Measurements from ENCODE around the gene PRPS2. TPM values are rescaled to one million over a fixed set of nuclear protein-coding genes. Genes with fewer than 3 reads are reported as not detected.

The PRPS2 gene
- polyA plus RNA-seq, 1 donor from 2014 or later, result 4.7 TPM

DNA sequence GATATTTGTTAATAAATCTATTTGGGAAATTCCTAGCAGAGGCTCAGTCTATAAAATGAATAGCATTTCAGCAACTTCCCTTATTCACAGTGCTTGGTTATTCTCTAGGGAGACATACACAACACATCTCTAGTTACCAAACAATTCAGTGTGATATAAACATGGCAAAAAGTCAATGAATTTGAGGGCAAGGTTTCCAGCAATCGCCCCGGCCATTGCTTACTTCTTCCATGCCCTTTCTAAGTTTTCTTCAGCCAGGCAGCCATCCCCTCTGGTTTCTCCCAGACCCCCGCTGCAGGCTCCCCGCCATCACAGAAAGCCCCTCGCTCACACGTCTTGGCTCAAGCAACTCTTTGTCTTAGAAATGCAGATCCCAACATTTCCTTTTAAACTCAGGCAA, 80.0 kb downstream of the PRPS2 start:
- H2AFZ ChIP-seq (ENCODE audit: low read depth, low read length), result no peak overlapping the region
- no peak overlapping the region for H3K4me3 ChIP-seq (ENCODE audit: low read length)

DNA sequence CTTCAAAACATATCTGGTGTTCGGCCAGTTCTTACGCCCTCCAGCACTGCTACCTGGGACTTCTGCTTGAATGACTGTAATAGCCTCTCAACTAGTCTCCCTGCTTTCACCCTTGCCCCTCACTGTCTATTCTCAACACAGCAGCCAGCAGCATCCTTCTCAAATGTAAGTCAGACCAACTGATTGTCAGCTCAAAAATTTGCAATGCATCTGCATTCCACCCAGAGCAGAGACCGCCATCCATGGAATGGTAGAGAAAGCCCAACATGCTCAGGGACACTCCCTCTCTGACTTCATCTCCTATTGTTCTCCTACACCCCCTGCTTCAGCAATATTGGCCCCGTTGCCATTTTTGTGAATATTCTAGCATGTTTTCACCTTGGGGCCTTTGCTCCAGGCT, 81.5 kb downstream of the PRPS2 start:
- H3K9me2 ChIP-seq (ENCODE audit: insufficient read depth, low read length), result no peaks in the 10 kb centered on the region
- H3K36me3 ChIP-seq (ENCODE audit: insufficient read depth, low read length), result no peaks in the 10 kb centered on the region
- H3K4me2 ChIP-seq (ENCODE audit: low read length), result no peak overlapping the region
- no peaks in the 10 kb centered on the region for H3F3A ChIP-seq (ENCODE audit: insufficient read depth, low read length, poor library complexity, severe bottlenecking)
- no peak overlapping the region for H3K27ac ChIP-seq (ENCODE audit: low read length)
- no peak overlapping the region for H2AFZ ChIP-seq (ENCODE audit: low read depth, low read length)
- H3K4me3 ChIP-seq (ENCODE audit: low read length), result no peak overlapping the region
- no peaks in the 10 kb centered on the region for H4K20me1 ChIP-seq (ENCODE audit: insufficient read depth)
- no peaks in the 10 kb centered on the region for H3K79me2 ChIP-seq (replicated peaks; ENCODE audit: insufficient read depth, low read length)
- no peaks in the 10 kb centered on the region for H3K9me3 ChIP-seq (ENCODE audit: low read length)
- TF ChIP-seq, protein P1, sequence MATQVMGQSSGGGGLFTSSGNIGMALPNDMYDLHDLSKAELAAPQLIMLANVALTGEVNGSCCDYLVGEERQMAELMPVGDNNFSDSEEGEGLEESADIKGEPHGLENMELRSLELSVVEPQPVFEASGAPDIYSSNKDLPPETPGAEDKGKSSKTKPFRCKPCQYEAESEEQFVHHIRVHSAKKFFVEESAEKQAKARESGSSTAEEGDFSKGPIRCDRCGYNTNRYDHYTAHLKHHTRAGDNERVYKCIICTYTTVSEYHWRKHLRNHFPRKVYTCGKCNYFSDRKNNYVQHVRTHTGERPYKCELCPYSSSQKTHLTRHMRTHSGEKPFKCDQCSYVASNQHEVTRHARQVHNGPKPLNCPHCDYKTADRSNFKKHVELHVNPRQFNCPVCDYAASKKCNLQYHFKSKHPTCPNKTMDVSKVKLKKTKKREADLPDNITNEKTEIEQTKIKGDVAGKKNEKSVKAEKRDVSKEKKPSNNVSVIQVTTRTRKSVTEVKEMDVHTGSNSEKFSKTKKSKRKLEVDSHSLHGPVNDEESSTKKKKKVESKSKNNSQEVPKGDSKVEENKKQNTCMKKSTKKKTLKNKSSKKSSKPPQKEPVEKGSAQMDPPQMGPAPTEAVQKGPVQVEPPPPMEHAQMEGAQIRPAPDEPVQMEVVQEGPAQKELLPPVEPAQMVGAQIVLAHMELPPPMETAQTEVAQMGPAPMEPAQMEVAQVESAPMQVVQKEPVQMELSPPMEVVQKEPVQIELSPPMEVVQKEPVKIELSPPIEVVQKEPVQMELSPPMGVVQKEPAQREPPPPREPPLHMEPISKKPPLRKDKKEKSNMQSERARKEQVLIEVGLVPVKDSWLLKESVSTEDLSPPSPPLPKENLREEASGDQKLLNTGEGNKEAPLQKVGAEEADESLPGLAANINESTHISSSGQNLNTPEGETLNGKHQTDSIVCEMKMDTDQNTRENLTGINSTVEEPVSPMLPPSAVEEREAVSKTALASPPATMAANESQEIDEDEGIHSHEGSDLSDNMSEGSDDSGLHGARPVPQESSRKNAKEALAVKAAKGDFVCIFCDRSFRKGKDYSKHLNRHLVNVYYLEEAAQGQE (IDR thresholded peaks at IDR 0.05; ENCODE audit: borderline replicate concordance), result no peak
- TF ChIP-seq, protein P2, sequence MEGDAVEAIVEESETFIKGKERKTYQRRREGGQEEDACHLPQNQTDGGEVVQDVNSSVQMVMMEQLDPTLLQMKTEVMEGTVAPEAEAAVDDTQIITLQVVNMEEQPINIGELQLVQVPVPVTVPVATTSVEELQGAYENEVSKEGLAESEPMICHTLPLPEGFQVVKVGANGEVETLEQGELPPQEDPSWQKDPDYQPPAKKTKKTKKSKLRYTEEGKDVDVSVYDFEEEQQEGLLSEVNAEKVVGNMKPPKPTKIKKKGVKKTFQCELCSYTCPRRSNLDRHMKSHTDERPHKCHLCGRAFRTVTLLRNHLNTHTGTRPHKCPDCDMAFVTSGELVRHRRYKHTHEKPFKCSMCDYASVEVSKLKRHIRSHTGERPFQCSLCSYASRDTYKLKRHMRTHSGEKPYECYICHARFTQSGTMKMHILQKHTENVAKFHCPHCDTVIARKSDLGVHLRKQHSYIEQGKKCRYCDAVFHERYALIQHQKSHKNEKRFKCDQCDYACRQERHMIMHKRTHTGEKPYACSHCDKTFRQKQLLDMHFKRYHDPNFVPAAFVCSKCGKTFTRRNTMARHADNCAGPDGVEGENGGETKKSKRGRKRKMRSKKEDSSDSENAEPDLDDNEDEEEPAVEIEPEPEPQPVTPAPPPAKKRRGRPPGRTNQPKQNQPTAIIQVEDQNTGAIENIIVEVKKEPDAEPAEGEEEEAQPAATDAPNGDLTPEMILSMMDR (IDR thresholded peaks at IDR 0.05; ENCODE audit: poor library complexity, severe bottlenecking), result no peak
- no peak overlapping the region for H3K9ac ChIP-seq (ENCODE audit: low read length)
- no peaks in the 10 kb centered on the region for H3K27me3 ChIP-seq (ENCODE audit: insufficient read depth, low read depth, low read length)

More for the DNA sequence above, 80.0 kb downstream of the PRPS2 start:
- Histone ChIP-seq H3K4me2 (ENCODE audit: low read length) (no peak overlapping the region), H3F3A (ENCODE audit: insufficient read depth, low read length, poor library complexity, severe bottlenecking) (no peaks in the 10 kb centered on the region), H3K27me3 (ENCODE audit: insufficient read depth, low read depth, low read length) (no peaks in the 10 kb centered on the region), H3K36me3 (ENCODE audit: insufficient read depth, low read length) (no peaks in the 10 kb centered on the region), H3K27ac (ENCODE audit: low read length) (no peak overlapping the region), H3K9me3 (ENCODE audit: low read length) (no peaks in the 10 kb centered on the region), H3K9ac (ENCODE audit: low read length) (no peak overlapping the region), H4K20me1 (ENCODE audit: insufficient read depth) (no peaks in the 10 kb centered on the region), H3K79me2 (replicated peaks; ENCODE audit: insufficient read depth, low read length) (no peaks in the 10 kb centered on the region), H3K9me2 (ENCODE audit: insufficient read depth, low read length) (no peaks in the 10 kb centered on the region)
- TF ChIP-seq, protein P2 (IDR thresholded peaks at IDR 0.05; ENCODE audit: poor library complexity, severe bottlenecking), result no peak
- TF ChIP-seq EP300 (conservative IDR thresholded peaks at IDR 0.05; ENCODE audit: poor library complexity, severe bottlenecking), result no peak
- no peak for TF ChIP-seq RAD21 (conservative IDR thresholded peaks at IDR 0.05)
- TF ChIP-seq SMC3 (conservative IDR thresholded peaks at IDR 0.05; ENCODE audit: poor library complexity), result no peak
- TF ChIP-seq, protein P1 (IDR thresholded peaks at IDR 0.05; ENCODE audit: borderline replicate concordance), result no peak
- no peak for TF ChIP-seq TAF1 (IDR thresholded peaks at IDR 0.05; ENCODE audit: low read depth)
- TF ChIP-seq POLR2AphosphoS5 (IDR thresholded peaks at IDR 0.05), result no peak
- no peak for TF ChIP-seq EZH2 (IDR thresholded peaks at IDR 0.05; ENCODE audit: borderline replicate concordance, insufficient read depth, low read length, poor library complexity, severe bottlenecking)
- TF ChIP-seq MXI1 (conservative IDR thresholded peaks at IDR 0.05; ENCODE audit: poor library complexity, severe bottlenecking), result no peak
